Activated T-cell treated with anti-CD3 and anti-CD28 coated beads for 1 hour (primary cell): Measurements from ENCODE around the gene NCAPD3.
"Not testable (repeated sequence)": the region's sequence is repeated elsewhere in the genome, so short reads cannot be mapped to it uniquely, and the experiment has no call there.

Experiments
- DNase-seq: peaks from one replicate; pipeline ENCODE4 v3.0.0-alpha.2; 2020; ENCODE audit warnings: low read depth

The NCAPD3 gene

DNA sequence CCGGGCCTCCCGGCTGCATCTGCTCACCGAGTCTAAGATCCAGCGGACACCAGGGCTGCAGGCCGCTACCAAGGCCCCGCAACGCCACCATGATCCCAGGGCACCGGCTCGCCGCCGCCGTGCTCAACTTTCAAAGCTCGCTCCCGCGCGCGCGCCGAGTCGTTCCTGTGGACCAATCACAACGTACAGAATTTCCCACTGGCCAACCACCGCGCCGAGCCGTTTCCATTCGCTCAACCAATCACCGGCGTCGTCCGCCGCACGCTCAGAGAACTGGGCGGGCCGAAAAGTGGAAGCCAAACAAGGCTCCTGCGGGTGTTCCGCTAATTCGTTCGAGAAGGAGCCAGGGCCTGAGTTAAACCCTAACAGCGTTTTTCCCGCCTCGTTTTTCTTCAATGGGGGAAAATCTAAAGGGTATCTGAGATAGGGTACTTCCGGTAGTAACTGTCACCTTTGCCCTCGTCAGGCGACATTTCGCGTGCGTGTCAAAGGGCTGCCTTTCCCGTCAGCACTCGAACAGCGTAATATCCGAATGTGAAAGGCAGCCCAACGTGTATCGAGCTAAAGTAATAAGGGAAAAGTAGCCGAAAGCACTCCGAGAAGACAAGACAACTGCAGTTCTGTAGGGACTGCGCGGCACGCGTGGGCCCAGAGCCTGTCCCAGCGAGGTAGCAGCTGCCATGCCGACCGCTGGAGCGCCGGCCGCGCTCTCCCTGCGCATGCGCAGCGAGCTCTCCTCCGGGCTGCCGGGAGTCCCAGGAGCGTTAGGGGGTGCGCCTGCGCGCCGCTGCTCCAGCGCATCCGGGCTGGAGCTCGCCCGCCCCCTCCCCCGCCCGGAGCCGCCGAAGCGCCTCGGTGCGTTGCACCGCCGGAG, at the start of gene NCAPD3, which contains the start of gene VPS26B:
Gene NCAPD3 (minus strand): TSS at position 132 of the 874 bp plus-strand sequence. CDS start 41 bp downstream, at position 91.
Gene VPS26B (plus strand): TSS at position 836 of the 874 bp plus-strand sequence. CDS start 452 bp downstream, outside the sequence.
- DNase-seq: peak; percentile 96

GRCh38 chr11:134273317-134273712, 49.5 kb upstream of the NCAPD3 start:
- DNase-seq: no peak

DNA sequence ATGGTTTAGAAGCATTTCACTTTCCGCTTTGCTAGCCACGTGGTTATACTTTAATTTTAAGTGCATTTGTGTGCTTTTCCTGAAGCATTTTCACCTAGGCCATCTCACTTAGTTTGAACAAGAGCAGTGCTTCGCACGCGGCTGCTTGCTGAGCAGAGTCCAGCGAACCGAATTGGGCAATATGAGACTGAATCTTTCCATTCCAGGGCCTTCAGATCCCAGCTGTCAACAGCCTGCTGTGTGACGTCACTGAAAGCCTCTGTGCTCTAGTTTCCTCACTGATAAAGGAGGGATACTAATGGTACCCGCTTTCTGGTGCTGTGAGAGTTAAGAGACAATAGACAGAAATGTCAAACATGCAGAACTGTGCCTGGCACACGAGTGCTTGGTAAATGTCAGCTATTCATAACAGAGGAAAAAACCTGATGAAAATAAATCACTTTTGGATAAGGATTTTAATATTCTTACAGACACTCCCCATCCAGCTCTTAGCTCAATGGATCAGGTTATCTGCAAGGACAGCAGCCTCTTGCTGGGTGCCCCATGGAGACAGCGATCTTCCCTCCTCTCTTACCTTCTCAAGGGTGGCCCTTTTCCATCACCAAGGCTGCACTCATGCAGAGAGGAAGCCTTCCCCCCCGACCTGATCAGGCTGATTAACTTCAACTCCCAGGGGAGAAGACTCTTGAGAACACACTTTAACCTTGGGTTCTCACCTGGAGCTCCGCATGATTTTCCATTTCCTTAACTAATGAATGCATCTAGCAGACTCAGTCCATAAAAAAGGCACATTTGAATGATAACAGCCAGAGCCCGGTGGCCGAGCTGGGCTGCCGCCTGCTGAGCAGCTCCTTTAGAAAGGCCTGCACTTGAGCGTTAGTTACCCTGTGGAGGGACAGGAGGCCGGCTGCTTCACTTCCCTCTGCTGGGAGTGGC, 48.9 kb upstream of the NCAPD3 start:
- DNase-seq: no peak

DNA sequence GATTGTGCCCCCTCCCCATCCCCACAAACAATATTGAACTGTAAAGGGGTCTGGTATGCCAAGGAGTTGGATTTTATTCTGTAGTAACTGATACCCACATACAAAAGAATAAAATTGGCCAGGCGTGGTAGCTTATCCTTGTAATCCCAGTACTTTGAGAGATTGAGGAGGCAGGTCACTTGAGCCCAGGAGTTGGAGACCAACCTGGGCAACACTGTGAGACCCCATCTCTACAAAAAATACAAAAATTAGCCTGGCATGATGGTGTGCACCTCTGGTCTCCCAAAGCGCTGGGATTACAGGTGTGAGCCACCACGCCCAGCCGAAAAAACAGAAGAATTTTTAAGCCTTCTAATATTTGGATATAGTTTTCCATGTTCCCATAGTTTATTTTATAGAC, 48.2 kb upstream of the NCAPD3 start:
- no peak for DNase-seq

DNA sequence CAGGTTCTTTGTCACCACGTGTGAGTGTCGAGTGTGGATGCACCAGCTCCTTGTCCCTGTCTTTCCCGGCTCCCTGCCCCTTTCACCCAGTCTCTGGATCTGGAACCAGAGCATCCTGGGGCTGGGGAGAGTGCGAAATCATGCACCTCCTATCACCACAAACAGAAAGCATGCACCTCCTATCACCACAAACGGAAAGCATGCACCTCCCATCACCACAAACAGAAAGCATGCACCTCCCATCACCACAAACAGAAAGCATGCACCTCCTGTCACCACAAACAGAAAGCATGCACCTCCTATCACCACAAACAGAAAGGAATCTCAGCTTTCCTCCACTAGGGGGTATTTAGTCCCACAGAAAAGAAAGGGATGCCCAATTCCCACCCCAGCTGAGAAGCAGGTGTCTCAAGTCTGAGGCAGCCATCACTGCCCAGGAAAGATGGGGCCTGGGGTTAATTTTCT, 46.5 kb upstream of the NCAPD3 start:
- DNase-seq: no peak

DNA sequence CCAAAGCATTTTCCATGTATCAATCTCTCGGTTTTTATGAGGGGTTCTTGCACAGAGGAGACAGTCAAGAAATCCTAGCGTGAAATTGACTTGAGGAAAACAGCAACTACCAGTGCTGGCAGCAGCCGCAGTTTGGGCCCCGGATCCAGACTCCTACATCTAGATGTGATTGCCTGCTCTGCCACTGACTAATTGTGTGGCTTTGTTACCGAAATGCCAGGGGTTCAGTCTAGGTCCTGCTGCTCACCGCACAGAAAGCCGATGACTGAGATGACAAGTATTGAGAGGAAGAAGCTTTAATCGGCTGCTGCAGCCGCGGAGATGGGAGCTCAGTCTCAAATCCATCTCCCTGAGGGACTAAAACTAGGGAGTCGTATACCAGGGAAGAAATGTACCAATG, 44.2 kb upstream of the NCAPD3 start:
- no peak for DNase-seq

GRCh38 chr11:134267461-134267860, 43.7 kb upstream of the NCAPD3 start:
- no peak for DNase-seq

DNA sequence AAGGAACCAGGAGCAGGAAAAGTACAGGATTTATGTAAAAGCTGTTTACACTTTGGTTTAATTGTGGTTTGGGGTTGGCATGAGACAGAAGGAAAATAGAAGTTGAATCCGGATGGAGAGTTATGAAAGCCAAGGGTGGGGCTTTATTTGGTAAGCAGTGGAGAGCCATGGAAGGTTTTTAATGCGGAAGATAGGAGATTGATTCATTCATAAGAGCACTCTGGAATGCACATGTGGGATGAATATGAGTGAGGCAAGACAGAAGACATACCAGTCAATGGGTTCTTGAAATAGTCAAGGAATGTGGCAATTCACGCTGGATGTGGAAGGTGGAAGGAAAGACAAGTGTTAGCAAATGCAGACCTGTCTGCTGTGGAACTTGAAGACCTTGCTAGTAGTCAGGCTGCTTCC, 43.1 kb upstream of the NCAPD3 start:
- no peak for DNase-seq

DNA sequence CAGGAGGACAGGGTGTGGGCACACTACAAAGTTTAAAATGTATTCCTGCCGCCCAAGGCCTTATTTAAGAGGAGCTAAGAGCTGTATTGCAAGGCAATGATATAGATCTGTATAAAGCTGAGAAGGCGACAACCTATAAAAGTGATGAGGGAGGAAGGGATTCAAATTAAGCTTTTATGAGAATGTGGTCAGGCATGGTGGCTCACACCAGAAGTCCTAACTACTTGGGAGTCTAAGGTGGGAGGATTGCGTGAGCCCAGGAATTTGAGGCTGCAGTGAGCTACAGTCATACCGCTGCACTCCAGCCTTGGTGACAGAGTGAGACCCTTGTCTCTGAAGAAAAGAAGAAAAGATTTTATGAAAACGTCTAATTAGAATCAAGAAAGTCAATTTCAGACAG, 42.7 kb upstream of the NCAPD3 start:
- DNase-seq: no peak

GRCh38 chr11:134264966-134265764, 41.4 kb upstream of the NCAPD3 start:
- DNase-seq: no peak

GRCh38 chr11:134261626-134262488, 38.1 kb upstream of the NCAPD3 start:
- DNase-seq: peak; percentile 22

DNA sequence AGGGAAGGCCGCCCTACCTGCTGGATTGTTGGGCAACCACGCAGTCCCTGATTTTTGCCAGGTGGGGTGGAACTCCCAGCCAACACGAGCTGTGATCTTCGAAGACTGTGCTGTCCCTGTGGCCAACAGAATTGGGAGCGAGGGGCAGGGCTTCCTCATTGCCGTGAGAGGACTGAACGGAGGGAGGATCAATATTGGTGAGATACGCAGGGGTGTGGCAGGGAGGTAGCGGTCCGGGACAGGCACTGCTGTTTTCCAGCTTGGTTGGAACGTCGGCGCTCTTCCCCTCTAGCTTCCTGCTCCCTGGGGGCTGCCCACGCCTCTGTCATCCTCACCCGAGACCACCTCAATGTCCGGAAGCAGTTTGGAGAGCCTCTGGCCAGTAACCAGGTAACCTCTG, 37.2 kb upstream of the NCAPD3 start:
- DNase-seq: no peak

GRCh38 chr11:134260503-134260902, 36.7 kb upstream of the NCAPD3 start:
- no peak for DNase-seq

GRCh38 chr11:134258577-134258976, 34.8 kb upstream of the NCAPD3 start:
- no peak for DNase-seq

DNA sequence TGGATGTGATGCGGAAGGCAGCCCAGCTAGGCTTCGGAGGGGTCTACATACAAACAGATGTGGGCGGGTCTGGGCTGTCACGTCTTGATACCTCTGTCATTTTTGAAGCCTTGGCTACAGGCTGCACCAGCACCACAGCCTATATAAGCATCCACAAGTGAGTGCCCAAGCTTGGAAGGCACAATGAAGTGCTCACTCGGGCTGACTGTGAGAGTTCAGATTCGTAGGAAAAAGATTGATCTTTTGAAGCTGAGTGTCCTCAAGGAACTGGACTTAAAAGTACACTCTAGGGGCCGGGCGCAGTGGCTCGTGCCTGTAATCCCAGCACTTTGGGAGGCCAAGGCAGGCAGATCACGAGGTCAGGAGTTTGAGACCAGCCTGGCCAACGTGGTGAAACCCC, 33.3 kb upstream of the NCAPD3 start:
- no peak for DNase-seq

GRCh38 chr11:134255184-134255561, 31.4 kb upstream of the NCAPD3 start:
- DNase-seq: not testable (repeated sequence)

- DNase-seq: no peak
These were observed 30.8 kb upstream of the NCAPD3 start for GRCh38 chr11:134254433-134255183.

GRCh38 chr11:134253188-134253993, 29.6 kb upstream of the NCAPD3 start, which contains the start of the genes ACAD8 and THYN1:
TSS of gene ACAD8 (plus strand) at chr11:134253568. CDS start at chr11:134253601, 33 bp downstream.
TSS of gene THYN1 (minus strand) at chr11:134253352. CDS start at chr11:134252882, 470 bp downstream.
- peak; percentile 91 for DNase-seq
